ENCODE data around the gene VTI1A.

VTI1A gene

DNA sequence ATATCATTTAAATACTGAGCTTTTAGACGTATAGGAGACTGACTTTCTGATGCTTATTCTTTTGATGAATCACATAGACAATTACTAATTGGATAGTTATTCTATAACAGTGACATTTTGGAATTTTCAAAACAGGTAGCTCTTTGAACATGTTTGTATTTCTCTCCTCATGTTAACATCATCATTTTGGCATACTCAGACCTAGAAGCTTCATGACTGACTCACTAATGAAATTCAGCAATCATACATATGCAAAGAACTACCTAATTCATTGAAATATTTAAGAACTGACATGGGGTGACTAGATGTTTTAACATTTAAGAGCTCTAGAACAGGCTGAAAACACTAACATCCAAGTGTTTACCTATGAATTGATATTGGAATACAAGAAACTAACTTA is 192.3 kb downstream of the VTI1A start:
- DNase-seq (ENCODE audit: low read depth in 2 of 2) = no peak

- no peak for DNase-seq (ENCODE audit: low read depth in 2 of 2)
These were observed 193.6 kb downstream of the VTI1A start for GRCh38 chr10:112640638-112641037.

- no peak for DNase-seq (ENCODE audit: low read depth in 2 of 2)
These were observed 196.7 kb downstream of the VTI1A start for GRCh38 chr10:112643600-112644264.

DNA sequence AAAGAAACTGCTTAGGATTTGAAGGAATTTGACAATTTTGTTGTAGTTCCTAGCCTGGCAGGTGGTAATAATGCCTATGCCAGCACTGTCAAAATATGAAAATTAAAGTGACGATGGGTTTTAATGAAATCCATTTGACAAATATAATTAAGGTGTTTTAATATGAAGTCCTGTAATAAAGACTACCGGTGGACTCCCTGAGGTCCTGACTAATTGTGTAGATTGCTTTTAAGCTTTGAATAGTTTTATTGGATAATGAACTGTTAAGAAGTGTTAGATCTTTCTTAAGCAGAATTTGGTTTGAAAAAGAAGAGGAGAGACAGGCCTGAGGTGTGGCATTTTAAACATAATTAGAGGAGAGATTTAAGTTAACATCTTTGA is 197.2 kb downstream of the VTI1A start:
- DNase-seq (ENCODE audit: low read depth in 2 of 2) = no peak

DNA sequence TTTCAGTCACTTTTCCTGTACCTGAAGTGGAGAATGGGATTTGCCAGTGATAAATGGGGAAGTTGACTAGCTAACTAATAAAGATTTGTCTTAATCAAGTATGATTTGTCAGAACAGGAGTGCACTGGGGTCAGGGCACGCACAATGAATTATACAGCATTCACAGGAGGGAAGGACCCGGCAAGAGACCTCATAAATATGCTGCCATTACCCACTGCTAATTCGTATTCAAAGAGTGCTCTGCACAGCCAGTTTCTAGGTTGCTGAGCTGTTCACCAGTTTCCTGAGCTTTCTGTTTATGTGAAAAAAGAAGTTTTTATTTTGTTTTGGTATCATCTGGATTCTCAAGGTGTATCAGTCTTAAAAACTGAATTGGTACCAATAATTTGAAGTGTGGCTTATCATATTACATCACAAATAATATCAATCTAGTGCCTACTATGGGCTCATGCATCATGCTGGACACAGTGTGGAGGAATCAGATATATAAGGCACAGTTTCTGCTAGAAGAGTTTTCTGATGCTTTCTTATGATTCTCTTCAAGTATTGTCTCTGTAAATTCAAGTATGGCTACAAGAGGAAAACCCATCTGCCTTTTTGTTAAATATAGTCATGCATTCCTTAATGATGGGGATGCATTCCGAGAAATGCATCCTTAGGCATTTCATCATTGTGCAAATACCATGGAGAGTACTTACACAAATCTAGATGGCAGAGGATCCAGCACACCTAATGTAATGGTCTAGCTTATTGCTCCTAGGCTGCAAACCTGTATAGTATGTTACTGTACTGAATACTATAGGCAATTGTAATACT is 202.2 kb downstream of the VTI1A start:
- DNase-seq (ENCODE audit: low read depth in 2 of 2) = no peak

DNA sequence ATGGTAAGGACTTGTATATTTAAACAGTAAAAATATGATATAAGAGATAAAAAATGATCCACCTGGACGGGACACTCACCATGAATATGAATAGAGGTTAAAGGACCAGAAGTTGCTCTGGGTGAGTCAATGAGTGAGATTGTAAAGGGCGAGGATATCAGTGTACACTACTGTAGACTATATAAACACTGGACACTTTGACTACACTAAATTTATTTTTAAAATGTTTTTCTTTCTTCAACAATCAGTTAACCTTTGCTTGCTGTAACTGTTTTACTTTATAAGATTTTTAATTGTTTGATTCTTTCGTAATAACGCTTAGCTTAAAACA is 202.8 kb downstream of the VTI1A start:
- DNase-seq (ENCODE audit: low read depth in 2 of 2) = no peak

DNA sequence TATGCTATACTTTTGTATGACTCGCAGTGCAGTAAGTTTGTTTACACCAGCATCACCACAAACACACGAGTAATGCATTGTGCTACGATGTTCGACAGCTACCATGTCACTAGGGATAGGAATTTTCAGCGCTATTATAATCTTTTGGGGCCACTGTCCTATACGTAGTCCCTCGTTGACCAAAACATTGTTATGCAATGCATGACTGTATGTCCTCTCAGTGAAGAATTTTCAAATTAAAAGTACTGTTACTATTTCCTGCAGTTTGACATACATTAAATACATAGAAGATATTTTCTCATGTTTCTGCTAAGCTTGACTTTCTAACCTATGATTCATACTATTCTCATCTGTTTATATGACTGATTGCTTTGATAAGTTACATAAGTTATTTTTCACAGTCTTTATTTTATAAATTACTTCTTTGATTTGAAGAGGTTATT is 203.6 kb downstream of the VTI1A start:
- DNase-seq (ENCODE audit: low read depth in 2 of 2) = no peak

DNA sequence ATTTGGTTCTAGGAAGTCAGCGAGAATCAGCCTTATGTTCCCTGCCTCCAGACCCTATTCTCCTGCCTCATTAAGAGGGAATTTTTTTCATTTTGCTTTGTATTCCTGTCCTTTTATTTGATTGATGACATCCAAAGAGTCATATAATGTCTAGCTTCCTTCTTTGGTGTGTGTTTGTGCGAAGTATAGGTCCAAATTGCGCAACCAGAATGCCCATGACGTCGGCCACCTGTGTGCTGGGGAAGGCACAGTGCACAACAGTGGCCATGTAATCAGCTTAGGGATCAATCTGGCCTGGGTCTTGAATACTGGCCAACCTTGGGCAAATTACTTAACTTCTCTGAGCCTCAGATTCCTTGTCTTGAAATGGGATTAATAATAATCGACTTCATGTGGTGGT is 206.2 kb downstream of the VTI1A start:
- DNase-seq (ENCODE audit: low read depth in 2 of 2) = no peak

DNA sequence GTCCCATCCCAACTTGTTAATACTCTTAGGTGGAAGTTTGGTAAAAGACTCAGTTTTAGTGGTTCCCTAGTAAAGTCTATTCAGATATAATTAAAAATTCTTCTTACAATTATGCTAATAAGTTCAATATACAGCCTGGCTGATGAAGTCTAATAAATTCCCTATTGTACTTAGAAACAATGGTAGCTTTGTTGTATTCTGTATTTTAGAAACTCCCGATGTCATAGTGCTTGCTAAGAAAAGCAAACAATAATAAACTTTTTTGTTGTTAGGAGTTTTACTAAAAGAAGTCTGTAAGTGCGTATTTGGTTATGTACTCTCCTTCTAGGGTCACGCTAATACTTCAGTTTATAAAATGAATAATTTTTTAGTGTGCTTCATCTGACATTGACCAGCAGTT is 206.8 kb downstream of the VTI1A start:
- DNase-seq (ENCODE audit: low read depth in 2 of 2) = no peak

DNA sequence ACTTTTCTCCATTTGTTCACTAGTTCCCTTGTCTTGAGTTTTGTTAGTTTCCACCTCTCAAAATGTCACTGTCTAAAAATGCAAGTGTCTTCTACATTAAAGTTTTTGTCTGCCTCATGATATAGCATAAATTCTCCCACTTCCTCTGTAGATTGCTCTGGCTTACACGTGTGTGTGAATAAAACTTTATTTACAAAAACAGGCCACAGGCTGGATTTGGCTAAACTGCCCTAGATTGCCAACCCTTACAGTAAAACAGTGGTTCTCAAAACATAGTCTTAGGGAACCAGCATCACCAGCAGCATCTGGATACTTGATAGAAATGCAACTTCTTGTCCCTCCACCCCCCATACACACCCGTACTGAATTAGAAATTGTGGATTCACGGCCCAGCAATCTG is 207.8 kb downstream of the VTI1A start:
- DNase-seq (ENCODE audit: low read depth in 2 of 2) = no peak

- DNase-seq (ENCODE audit: low read depth in 2 of 2) = no peak
These were observed 208.7 kb downstream of the VTI1A start for GRCh38 chr10:112655722-112656121.

GRCh38 chr10:112658465-112658864 is 211.4 kb downstream of the VTI1A start:
- no peak for DNase-seq (ENCODE audit: low read depth in 2 of 2)

- no peak for DNase-seq (ENCODE audit: low read depth in 2 of 2)
These were observed 212.1 kb downstream of the VTI1A start for GRCh38 chr10:112658900-112659638.

- no peak for DNase-seq (ENCODE audit: low read depth in 2 of 2)
These were observed 216.5 kb downstream of the VTI1A start for GRCh38 chr10:112663234-112664125.

- DNase-seq (ENCODE audit: low read depth in 2 of 2) = no peak
These were observed 219.1 kb downstream of the VTI1A start for GRCh38 chr10:112666094-112666493.

DNA sequence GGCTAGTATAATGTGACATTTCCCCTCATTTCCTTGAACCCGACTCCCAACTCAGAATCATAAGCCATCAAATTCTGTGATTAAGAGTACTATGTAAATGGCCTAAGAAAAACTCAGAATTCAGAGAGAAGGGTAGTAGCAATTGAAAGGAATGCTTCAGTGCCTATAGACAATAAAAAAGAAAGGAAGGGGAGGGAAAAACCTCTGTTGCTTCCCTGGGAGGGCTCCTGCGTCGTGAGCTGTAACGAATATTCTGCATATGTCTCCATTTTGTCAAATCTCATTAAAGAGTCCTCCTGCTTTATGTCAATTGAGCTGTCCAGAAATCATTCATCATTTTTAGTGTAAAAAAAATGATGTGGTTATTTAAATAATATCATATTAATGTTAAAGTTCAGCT is 223.0 kb downstream of the VTI1A start:
- DNase-seq (ENCODE audit: low read depth in 2 of 2) = no peak

DNA sequence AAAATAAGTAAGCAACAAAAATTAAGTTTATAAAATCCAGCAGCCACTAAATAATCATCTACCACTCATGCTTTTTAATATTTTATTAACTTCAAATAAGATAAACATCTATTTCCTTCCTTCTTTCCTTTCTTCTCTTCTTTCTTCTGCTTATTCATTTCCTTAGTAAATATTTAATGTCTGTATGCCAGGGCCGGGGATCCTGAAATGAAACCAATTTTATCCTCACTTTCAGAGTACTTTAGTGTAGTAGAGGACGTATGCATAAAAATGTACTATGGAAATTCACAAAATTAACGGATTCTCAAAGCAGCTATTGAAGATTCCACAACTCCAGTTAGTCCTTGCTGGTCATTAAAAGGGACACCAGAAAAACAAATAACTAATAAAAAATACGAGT is 224.7 kb downstream of the VTI1A start:
- DNase-seq (ENCODE audit: low read depth in 2 of 2) = no peak

DNA sequence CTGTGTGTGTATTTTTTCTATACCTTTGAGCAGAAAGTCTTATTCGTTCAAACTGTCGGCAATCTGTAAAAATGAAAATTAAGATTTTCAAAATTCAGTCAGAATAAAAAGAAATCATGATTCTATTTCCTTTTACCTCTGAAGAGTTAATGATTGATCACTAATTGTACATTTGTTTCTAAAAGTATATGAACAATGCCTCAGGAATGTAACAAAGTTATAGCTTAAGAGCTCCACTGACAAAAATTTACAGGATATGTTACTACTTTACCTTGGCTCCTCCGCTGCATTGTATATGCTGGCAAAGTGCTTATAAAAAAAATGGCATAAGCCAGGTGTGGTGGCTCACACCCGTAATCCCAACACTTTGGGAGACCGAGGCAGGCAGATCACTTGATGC is 225.7 kb downstream of the VTI1A start:
- no peak for DNase-seq (ENCODE audit: low read depth in 2 of 2)

DNA sequence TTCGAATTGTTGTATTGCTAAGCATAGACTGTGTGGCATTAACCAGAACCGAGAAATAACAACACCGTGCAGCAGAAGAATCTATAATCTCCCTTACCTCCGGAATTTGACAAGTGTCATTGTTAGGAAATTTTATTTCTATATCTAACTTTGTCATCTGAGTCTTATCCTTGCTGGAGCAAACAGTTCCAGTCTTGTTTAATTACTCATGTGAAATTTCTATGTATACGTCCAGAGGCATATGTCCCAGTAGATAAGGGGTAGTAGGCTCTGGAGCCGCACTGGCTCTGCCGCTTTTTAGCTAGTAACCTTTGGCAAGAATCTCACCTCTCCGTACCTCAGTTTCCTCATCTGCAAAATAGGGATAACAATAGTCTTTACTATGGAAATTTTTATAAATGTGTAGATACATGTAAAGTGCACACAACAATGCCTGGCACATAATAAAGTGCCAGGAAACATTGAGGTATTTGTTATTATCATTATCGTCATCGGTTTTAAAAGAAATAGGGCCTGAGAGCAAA is 228.6 kb downstream of the VTI1A start:
- no peak for DNase-seq (ENCODE audit: low read depth in 2 of 2)

DNA sequence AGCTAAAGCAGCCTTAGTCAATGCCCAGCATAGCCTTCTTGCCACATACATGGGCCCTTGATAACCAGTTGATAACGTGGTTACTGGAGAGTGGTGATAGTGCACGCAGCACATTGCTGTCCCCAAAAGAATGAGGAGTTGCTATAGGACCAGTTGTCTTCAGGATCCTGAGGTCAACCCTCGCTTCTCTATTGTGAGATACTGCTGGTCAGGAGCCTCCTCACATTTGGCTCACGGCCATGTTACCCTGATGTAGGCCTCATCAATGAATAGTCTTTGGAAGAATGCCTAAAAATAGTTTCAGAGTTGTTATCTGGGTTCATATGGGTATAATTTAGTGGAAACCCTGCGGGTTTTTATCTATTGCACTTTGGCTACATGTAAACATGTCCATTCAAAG is 230.7 kb downstream of the VTI1A start:
- no peak for DNase-seq (ENCODE audit: low read depth in 2 of 2)

DNA sequence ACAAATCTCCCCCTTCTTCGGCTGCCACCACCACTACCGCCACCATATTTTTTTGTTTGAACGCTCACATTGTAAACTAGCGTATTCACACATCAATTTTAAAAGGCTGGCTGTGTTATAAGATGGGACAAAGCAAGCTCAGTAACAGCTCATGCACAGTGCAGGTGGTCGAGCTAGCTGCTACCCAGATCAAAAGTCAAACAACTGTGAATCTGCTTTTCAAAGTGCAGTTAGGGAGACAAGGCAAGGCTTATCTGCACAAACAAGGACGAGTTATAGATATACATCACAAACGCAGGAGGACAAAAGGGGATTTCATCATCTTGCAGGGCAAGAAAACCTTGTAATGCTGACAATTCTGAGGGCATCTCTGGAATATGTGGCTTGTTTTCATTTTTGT is 231.6 kb downstream of the VTI1A start:
- DNase-seq (ENCODE audit: low read depth in 2 of 2) = no peak

GRCh38 chr10:112678987-112679386 is 232.0 kb downstream of the VTI1A start:
- DNase-seq (ENCODE audit: low read depth in 2 of 2) = no peak
